ENCODE results near the gene LRRN2. TPM values are rescaled to one million over a fixed set of nuclear protein-coding genes. Genes with fewer than 3 reads are reported as not detected.
A peak's percentile ranks its signal among the peaks of the same experiment; 100 is the strongest.

Gene LRRN2
- total and polyA plus RNA-seq, 9 of the 15 experiments (the other 6 are each of a cell fraction or from before 2014, with no cell fraction given) = 0.05 TPM; not detected in 8

DNA sequence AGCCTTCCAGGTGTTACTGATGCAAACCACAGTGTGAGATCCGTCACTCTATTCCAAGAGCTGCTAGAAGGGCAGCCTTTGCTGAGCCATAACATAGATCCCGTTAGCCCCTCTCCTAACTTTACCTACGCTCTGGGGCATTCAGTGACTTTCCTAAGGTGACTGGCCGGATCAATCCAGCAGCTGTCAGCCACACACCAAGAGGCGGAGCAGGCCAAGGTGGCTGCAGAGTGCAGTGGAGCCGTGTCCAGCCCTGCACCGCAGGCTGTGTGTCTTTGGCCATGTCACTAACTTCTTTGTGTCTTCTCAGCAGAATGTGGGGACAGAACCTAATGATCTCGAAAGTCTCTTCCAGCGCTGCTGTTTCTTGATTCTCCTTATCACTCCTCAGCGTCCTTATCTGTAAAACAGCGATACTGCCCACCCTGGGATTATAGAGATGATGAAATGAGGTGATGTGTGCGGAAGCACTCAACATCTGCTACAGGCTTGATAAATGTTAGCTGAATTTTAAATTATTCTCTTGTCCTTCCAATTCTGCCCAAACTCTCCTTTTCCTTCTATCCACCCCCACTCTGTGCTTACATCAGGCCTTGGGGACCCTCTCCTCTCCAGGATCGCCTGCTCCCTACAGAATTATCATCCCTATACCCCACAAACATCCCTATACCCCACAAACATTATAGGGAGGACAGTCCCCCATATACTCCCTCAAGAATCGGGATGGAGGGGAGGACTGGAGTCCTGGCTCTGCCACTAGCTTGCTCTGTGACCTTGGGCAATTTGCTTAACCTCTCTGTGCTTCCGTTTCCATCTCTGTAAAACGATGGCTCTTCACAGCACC, 25.8 kb upstream of the LRRN2 start (continued):
- TF ChIP-seq, protein P1, sequence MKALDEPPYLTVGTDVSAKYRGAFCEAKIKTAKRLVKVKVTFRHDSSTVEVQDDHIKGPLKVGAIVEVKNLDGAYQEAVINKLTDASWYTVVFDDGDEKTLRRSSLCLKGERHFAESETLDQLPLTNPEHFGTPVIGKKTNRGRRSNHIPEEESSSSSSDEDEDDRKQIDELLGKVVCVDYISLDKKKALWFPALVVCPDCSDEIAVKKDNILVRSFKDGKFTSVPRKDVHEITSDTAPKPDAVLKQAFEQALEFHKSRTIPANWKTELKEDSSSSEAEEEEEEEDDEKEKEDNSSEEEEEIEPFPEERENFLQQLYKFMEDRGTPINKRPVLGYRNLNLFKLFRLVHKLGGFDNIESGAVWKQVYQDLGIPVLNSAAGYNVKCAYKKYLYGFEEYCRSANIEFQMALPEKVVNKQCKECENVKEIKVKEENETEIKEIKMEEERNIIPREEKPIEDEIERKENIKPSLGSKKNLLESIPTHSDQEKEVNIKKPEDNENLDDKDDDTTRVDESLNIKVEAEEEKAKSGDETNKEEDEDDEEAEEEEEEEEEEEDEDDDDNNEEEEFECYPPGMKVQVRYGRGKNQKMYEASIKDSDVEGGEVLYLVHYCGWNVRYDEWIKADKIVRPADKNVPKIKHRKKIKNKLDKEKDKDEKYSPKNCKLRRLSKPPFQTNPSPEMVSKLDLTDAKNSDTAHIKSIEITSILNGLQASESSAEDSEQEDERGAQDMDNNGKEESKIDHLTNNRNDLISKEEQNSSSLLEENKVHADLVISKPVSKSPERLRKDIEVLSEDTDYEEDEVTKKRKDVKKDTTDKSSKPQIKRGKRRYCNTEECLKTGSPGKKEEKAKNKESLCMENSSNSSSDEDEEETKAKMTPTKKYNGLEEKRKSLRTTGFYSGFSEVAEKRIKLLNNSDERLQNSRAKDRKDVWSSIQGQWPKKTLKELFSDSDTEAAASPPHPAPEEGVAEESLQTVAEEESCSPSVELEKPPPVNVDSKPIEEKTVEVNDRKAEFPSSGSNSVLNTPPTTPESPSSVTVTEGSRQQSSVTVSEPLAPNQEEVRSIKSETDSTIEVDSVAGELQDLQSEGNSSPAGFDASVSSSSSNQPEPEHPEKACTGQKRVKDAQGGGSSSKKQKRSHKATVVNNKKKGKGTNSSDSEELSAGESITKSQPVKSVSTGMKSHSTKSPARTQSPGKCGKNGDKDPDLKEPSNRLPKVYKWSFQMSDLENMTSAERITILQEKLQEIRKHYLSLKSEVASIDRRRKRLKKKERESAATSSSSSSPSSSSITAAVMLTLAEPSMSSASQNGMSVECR (CRISPR knock-in tag; IDR thresholded peaks at IDR 0.05) = no peak
- TF ChIP-seq ZFP30 (CRISPR knock-in tag; IDR thresholded peaks at IDR 0.05; ENCODE audit: borderline replicate concordance) (no peak), CBFA2T3 (IDR thresholded peaks at IDR 0.05) (peak; percentile 99), MEIS2 (IDR thresholded peaks at IDR 0.05; ENCODE audit: partially characterized antibody) (peak; percentile 91), LARP7 (IDR thresholded peaks at IDR 0.05) (no peak), NCOA1 (IDR thresholded peaks at IDR 0.05; ENCODE audit: low read depth) (peak; percentile 93), SMC3 (conservative IDR thresholded peaks at IDR 0.05; ENCODE audit: insufficient read depth, low read depth, low read length) (no peak), EHMT2 (IDR thresholded peaks at IDR 0.05) (peak; percentile 38; the same call in 1 of the 2 replicates), BRD9 (IDR thresholded peaks at IDR 0.05; ENCODE audit: low read depth, partially characterized antibody) (peak; percentile 99), TAF7 (tag; IDR thresholded peaks at IDR 0.05) (no peak), TAL1 (IDR thresholded peaks at IDR 0.05) (peak; percentile 99), TEAD2 (tag; IDR thresholded peaks at IDR 0.05) (no peak), ZNF3 (CRISPR knock-in tag; IDR thresholded peaks at IDR 0.05) (no peak), MAFG (tag; conservative IDR thresholded peaks at IDR 0.05) (peak; percentile 86)
- TF ChIP-seq, protein P2, sequence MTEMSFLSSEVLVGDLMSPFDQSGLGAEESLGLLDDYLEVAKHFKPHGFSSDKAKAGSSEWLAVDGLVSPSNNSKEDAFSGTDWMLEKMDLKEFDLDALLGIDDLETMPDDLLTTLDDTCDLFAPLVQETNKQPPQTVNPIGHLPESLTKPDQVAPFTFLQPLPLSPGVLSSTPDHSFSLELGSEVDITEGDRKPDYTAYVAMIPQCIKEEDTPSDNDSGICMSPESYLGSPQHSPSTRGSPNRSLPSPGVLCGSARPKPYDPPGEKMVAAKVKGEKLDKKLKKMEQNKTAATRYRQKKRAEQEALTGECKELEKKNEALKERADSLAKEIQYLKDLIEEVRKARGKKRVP (CRISPR knock-in tag; IDR thresholded peaks at IDR 0.05) = peak; percentile 94
- TF ChIP-seq, protein P3, sequence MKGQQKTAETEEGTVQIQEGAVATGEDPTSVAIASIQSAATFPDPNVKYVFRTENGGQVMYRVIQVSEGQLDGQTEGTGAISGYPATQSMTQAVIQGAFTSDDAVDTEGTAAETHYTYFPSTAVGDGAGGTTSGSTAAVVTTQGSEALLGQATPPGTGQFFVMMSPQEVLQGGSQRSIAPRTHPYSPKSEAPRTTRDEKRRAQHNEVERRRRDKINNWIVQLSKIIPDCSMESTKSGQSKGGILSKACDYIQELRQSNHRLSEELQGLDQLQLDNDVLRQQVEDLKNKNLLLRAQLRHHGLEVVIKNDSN (CRISPR knock-in tag; IDR thresholded peaks at IDR 0.05) = no peak
- TF ChIP-seq, protein P4, sequence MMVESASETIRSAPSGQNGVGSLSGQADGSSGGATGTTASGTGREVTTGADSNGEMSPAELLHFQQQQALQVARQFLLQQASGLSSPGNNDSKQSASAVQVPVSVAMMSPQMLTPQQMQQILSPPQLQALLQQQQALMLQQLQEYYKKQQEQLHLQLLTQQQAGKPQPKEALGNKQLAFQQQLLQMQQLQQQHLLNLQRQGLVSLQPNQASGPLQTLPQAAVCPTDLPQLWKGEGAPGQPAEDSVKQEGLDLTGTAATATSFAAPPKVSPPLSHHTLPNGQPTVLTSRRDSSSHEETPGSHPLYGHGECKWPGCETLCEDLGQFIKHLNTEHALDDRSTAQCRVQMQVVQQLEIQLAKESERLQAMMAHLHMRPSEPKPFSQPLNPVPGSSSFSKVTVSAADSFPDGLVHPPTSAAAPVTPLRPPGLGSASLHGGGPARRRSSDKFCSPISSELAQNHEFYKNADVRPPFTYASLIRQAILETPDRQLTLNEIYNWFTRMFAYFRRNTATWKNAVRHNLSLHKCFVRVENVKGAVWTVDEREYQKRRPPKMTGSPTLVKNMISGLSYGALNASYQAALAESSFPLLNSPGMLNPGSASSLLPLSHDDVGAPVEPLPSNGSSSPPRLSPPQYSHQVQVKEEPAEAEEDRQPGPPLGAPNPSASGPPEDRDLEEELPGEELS (CRISPR knock-in tag; IDR thresholded peaks at IDR 0.05; ENCODE audit: borderline replicate concordance) = no peak

All from K562 (cell line).